ENCODE measurements around the gene TIA1.
A peak's percentile ranks its signal among the peaks of the same experiment; 100 is the strongest.
"Not testable (repeated sequence)": the region's sequence is repeated elsewhere in the genome, so short reads cannot be mapped to it uniquely, and the experiment has no call there.

TIA1 gene

GRCh38 chr2:70214953-70215549 lies 33.4 kb downstream of the TIA1 start:
- no peak for DNase-seq

- DNase-seq = no peak
These were observed 34.1 kb downstream of the TIA1 start for GRCh38 chr2:70214365-70214764.

GRCh38 chr2:70212298-70212932 lies 36.0 kb downstream of the TIA1 start:
- DNase-seq = no peak

- no peak for DNase-seq
These were observed 36.8 kb downstream of the TIA1 start for GRCh38 chr2:70211595-70211994.

GRCh38 chr2:70204452-70204851 lies 44.0 kb downstream of the TIA1 start:
- DNase-seq = no peak

GRCh38 chr2:70203086-70203485 lies 45.3 kb downstream of the TIA1 start:
- no peak for DNase-seq

GRCh38 chr2:70202236-70202806 lies 46.1 kb downstream of the TIA1 start:
- no peak for DNase-seq

GRCh38 chr2:70201831-70202230 lies 46.6 kb downstream of the TIA1 start:
- DNase-seq = no peak

GRCh38 chr2:70201225-70201768 lies 47.1 kb downstream of the TIA1 start:
- no peak for DNase-seq

- no peak for DNase-seq
These were observed 49.0 kb downstream of the TIA1 start for GRCh38 chr2:70199320-70199864.

- DNase-seq = no peak
These were observed 55.9 kb downstream of the TIA1 start for GRCh38 chr2:70192516-70192915.

GRCh38 chr2:70191244-70191735 lies 57.1 kb downstream of the TIA1 start:
- no peak for DNase-seq

GRCh38 chr2:70190418-70191243 lies 57.8 kb downstream of the TIA1 start, which contains the start of gene C2orf42:
TSS of gene C2orf42 (minus strand) at chr2:70191019. CDS start at chr2:70181985, 9,034 bp downstream.
- peak; percentile 94 to 97 for DNase-seq

GRCh38 chr2:70188460-70188859 lies 60.0 kb downstream of the TIA1 start:
- no peak for DNase-seq

GRCh38 chr2:70187170-70187569 lies 61.3 kb downstream of the TIA1 start:
- DNase-seq = not testable (repeated sequence)

GRCh38 chr2:70182689-70183088 lies 65.7 kb downstream of the TIA1 start:
- DNase-seq = no peak

GRCh38 chr2:70181363-70181956 lies 67.0 kb downstream of the TIA1 start:
- no peak for DNase-seq

- no peak for DNase-seq
These were observed 74.9 kb downstream of the TIA1 start for GRCh38 chr2:70173520-70173919.

GRCh38 chr2:70169654-70170245 lies 78.7 kb downstream of the TIA1 start:
- not testable (repeated sequence) for DNase-seq

GRCh38 chr2:70161069-70161534 lies 87.3 kb downstream of the TIA1 start:
- DNase-seq = no peak

GRCh38 chr2:70160545-70160944 lies 87.9 kb downstream of the TIA1 start:
- DNase-seq = no peak
